Gastrocnemius medialis (tissue), 4 donors: Measurements from ENCODE around the gene TRDN.

Experiments
- CTCF ChIP-seq, 5 experiments: fragments of 450-650 bp in 3 of 5; fragments of 200-600 bp in 2 of 5; sonication (generic) in 2 of 5; IDR thresholded peaks in 4 of 5; conservative IDR thresholded peaks in 1 of 5; 1 replicate in 4 of 5; 2 replicates in 1 of 5; pipeline ENCODE4 v1.5.1; 2016 to 2019; ENCODE audit warnings: antibody characterized with exemption in 5 of 5, mild to moderate bottlenecking in 3 of 5, moderate library complexity in 3 of 5
- POLR2A ChIP-seq, 2 donors: fragments of 450-650 bp; IDR thresholded peaks; one replicate each; pipeline ENCODE4 v1.6.1; 2017; ENCODE audit warnings: antibody characterized with exemption in 2 of 2, mild to moderate bottlenecking in 2 of 2, moderate library complexity in 2 of 2

GRCh38 chr6:123564361-123564760 lies 72.4 kb downstream of the TRDN start:
- TF ChIP-seq CTCF (IDR thresholded peaks at IDR 0.05 in 4 of 5, conservative IDR thresholded peaks at IDR 0.05 in 1 of 5), result no peak
- TF ChIP-seq POLR2A (IDR thresholded peaks at IDR 0.05), result no peak
